NCI-H187 (cell line): Measurements from ENCODE around the gene TMEM132C.
A peak's percentile ranks its signal among the peaks of the same experiment; 100 is the strongest.

Source experiments
- DNase-seq, 2 experiments: peaks; one replicate each; lab custom pipeline; 2025; lab: John Stamatoyannopoulos, UW

TMEM132C gene

GRCh38 chr12:128339126-128339520 is 72.2 kb downstream of the TMEM132C start:
- DNase-seq = no peak

- no peak for DNase-seq
These were observed 72.7 kb downstream of the TMEM132C start for GRCh38 chr12:128339631-128340030.

GRCh38 chr12:128353301-128353700 is 86.3 kb downstream of the TMEM132C start:
- no peak for DNase-seq

GRCh38 chr12:128356547-128356946 is 89.6 kb downstream of the TMEM132C start:
- DNase-seq = no peak

- DNase-seq = no peak
These were observed 94.5 kb downstream of the TMEM132C start for GRCh38 chr12:128361400-128361995.

GRCh38 chr12:128365032-128365431 is 98.1 kb downstream of the TMEM132C start:
- no peak for DNase-seq

- DNase-seq = no peak
These were observed 98.8 kb downstream of the TMEM132C start for GRCh38 chr12:128365651-128366231.

GRCh38 chr12:128367961-128368360 is 101.0 kb downstream of the TMEM132C start:
- DNase-seq = no peak

GRCh38 chr12:128381541-128381940 is 114.6 kb downstream of the TMEM132C start:
- DNase-seq = no peak

- DNase-seq = no peak
These were observed 115.0 kb downstream of the TMEM132C start for GRCh38 chr12:128381946-128382345.

- DNase-seq = no peak
These were observed 116.0 kb downstream of the TMEM132C start for GRCh38 chr12:128382946-128383345.

- no peak for DNase-seq
These were observed 116.5 kb downstream of the TMEM132C start for GRCh38 chr12:128383357-128383937.

GRCh38 chr12:128385736-128386135 is 118.8 kb downstream of the TMEM132C start:
- no peak for DNase-seq

- peak in 1 of 2 experiments; percentile 20 for DNase-seq
These were observed 120.9 kb downstream of the TMEM132C start for GRCh38 chr12:128387811-128388422.

GRCh38 chr12:128388461-128389000 is 121.6 kb downstream of the TMEM132C start:
- DNase-seq = no peak

GRCh38 chr12:128393346-128393745 is 126.4 kb downstream of the TMEM132C start:
- DNase-seq = no peak

- DNase-seq = no peak
These were observed 127.2 kb downstream of the TMEM132C start for GRCh38 chr12:128394137-128394536.

- DNase-seq = no peak
These were observed 132.3 kb downstream of the TMEM132C start for GRCh38 chr12:128399253-128399652.

GRCh38 chr12:128402486-128403243 is 135.7 kb downstream of the TMEM132C start:
- no peak for DNase-seq

GRCh38 chr12:128408669-128409068 is 141.7 kb downstream of the TMEM132C start:
- no peak for DNase-seq

- DNase-seq = no peak
These were observed 148.1 kb downstream of the TMEM132C start for GRCh38 chr12:128415036-128415560.

- no peak for DNase-seq
These were observed 152.0 kb downstream of the TMEM132C start for GRCh38 chr12:128418944-128419343.
